Karpas-422 (cell line): ENCODE measurements around the gene RNF157. TPM values are rescaled to one million over a fixed set of nuclear protein-coding genes. Genes with fewer than 3 reads are reported as not detected.

Source experiments
- DNase-seq: peaks from one replicate; pipeline ENCODE4 v3.0.0-alpha.2; 2015
- H2AFZ ChIP-seq: fragments of 200-600 bp; sonication (generic); 2 replicates; pipeline ENCODE4 v1.6.1; 2014; ENCODE audit warnings: antibody characterized with exemption, low read length, mixed read lengths
- H3K27ac ChIP-seq: fragments of 200-600 bp; sonication (generic); 2 replicates; pipeline ENCODE4 v1.5.1; 2014; ENCODE audit warnings: mild to moderate bottlenecking, low read length, moderate library complexity
- H3K27me3 ChIP-seq: fragments of 200-600 bp; sonication (generic); 2 replicates; pipeline ENCODE4 v1.6.1; 2014; ENCODE audit warnings: low read length, mixed read lengths
- H3K36me3 ChIP-seq: fragments of 200-600 bp; sonication (generic); 2 replicates; pipeline ENCODE4 v1.6.1; 2014; ENCODE audit warnings: low read length, mixed read lengths; ENCODE audit not compliant: insufficient read depth
- H3K4me1 ChIP-seq: fragments of 200-600 bp; sonication (generic); 2 replicates; pipeline ENCODE4 v1.6.1; 2014; ENCODE audit warnings: mild to moderate bottlenecking, low read length, mixed read lengths
- H3K4me2 ChIP-seq: fragments of 200-600 bp; sonication (generic); 2 replicates; pipeline ENCODE4 v1.6.1; 2014; ENCODE audit warnings: low read length, low read depth, mild to moderate bottlenecking; ENCODE audit not compliant: poor library complexity, severe bottlenecking
- H3K4me3 ChIP-seq: fragments of 200-600 bp; sonication (generic); 2 replicates; pipeline ENCODE4 v1.5.1; 2014; ENCODE audit warnings: mild to moderate bottlenecking, antibody characterized with exemption, low read length, mixed read lengths
- H3K79me2 ChIP-seq: fragments of 200-600 bp; sonication (generic); 2 replicates; pipeline ENCODE4 v1.6.1; 2014; ENCODE audit warnings: mild to moderate bottlenecking, low read length, mixed read lengths
- H3K9ac ChIP-seq: fragments of 200-600 bp; sonication (generic); 2 replicates; pipeline ENCODE4 v1.6.0; 2014; ENCODE audit warnings: low read length
- H3K9me2 ChIP-seq: fragments of 200-600 bp; sonication (generic), shearing (Covaris generic); replicated peaks from 2 replicates; pipeline ENCODE4 v1.6.0; 2014; ENCODE audit warnings: mild to moderate bottlenecking, low read length, moderate library complexity; ENCODE audit not compliant: insufficient read depth
- H3K9me3 ChIP-seq: fragments of 300-700, 200-600 bp; sonication (generic); 2 replicates; pipeline ENCODE4 v1.6.1; 2014; ENCODE audit warnings: low read length, mixed read lengths
- H4K20me1 ChIP-seq: fragments of 200-600 bp; sonication (generic); 2 replicates; pipeline ENCODE4 v1.6.1; 2014; ENCODE audit warnings: mild to moderate bottlenecking, antibody characterized with exemption, low read length, low read depth; ENCODE audit not compliant: insufficient read depth
- total RNA-seq: library from RNA; depleted of rRNA; stranded (reverse); fragments of >200 nt; shearing (Covaris generic); gene quantifications from 2 replicates; pipeline ENCODE4 v1.2.3, GENCODE V29; 2014; ENCODE audit warnings: low replicate concordance

RNF157 gene
- total RNA-seq, 1 experiment from 2014 or later: not detected

GRCh38 chr17:76138896-76139752 is 101.2 kb downstream of the RNF157 start:
- no peaks in the 10 kb centered on the region for H3K79me2 ChIP-seq
- H3K9me2 ChIP-seq: no peaks in the 10 kb centered on the region
- H3K4me1 ChIP-seq: peaks cover 15% of the 10 kb centered on the region
- H2AFZ ChIP-seq: no peak overlapping the region
- no peaks in the 10 kb centered on the region for H3K36me3 ChIP-seq
- DNase-seq: no peak
- H3K9ac ChIP-seq: no peak overlapping the region
- H4K20me1 ChIP-seq: no peaks in the 10 kb centered on the region
- no peaks in the 10 kb centered on the region for H3K9me3 ChIP-seq
- no peaks in the 10 kb centered on the region for H3K27me3 ChIP-seq
- no peak overlapping the region for H3K4me3 ChIP-seq
- no peak overlapping the region for H3K4me2 ChIP-seq
- no peak overlapping the region for H3K27ac ChIP-seq

GRCh38 chr17:76138234-76138895 is 101.9 kb downstream of the RNF157 start:
- H3K9me2 ChIP-seq: no peaks in the 10 kb centered on the region
- no peak overlapping the region for H3K27ac ChIP-seq
- H2AFZ ChIP-seq: no peak overlapping the region
- peaks cover 15% of the 10 kb centered on the region for H3K4me1 ChIP-seq
- no peaks in the 10 kb centered on the region for H3K79me2 ChIP-seq
- DNase-seq: no peak
- H3K4me2 ChIP-seq: no peak overlapping the region
- no peak overlapping the region for H3K4me3 ChIP-seq
- H3K36me3 ChIP-seq: no peaks in the 10 kb centered on the region
- no peaks in the 10 kb centered on the region for H3K27me3 ChIP-seq
- no peaks in the 10 kb centered on the region for H3K9me3 ChIP-seq
- H3K9ac ChIP-seq: no peak overlapping the region
- H4K20me1 ChIP-seq: no peaks in the 10 kb centered on the region

- no peaks in the 10 kb centered on the region for H3K27me3 ChIP-seq
- H3K9ac ChIP-seq: no peak overlapping the region
Measured at GRCh38 chr17:76137351-76138233, 102.7 kb downstream of the RNF157 start.

GRCh38 chr17:76137001-76137350 is 103.3 kb downstream of the RNF157 start:
- H3K79me2 ChIP-seq: no peaks in the 10 kb centered on the region
- peaks cover 15% of the 10 kb centered on the region for H3K4me1 ChIP-seq
- H3K4me2 ChIP-seq: no peak overlapping the region
- H3K9me2 ChIP-seq: no peaks in the 10 kb centered on the region
- H3K27ac ChIP-seq: no peak overlapping the region
- no peak for DNase-seq
- H4K20me1 ChIP-seq: no peaks in the 10 kb centered on the region
- H3K9me3 ChIP-seq: no peaks in the 10 kb centered on the region
- H2AFZ ChIP-seq: no peak overlapping the region
- no peak overlapping the region for H3K4me3 ChIP-seq
- no peak overlapping the region for H3K9ac ChIP-seq
- H3K27me3 ChIP-seq: no peaks in the 10 kb centered on the region
- no peaks in the 10 kb centered on the region for H3K36me3 ChIP-seq

More at GRCh38 chr17:76137351-76138233, 102.7 kb downstream of the RNF157 start:
- H3K27ac ChIP-seq: no peak overlapping the region
- no peak overlapping the region for H3K4me3 ChIP-seq
- H2AFZ ChIP-seq: no peak overlapping the region
- H3K36me3 ChIP-seq: no peaks in the 10 kb centered on the region
- H3K9me3 ChIP-seq: no peaks in the 10 kb centered on the region
- peaks cover 15% of the 10 kb centered on the region for H3K4me1 ChIP-seq
- no peaks in the 10 kb centered on the region for H3K79me2 ChIP-seq
- H3K9me2 ChIP-seq: no peaks in the 10 kb centered on the region
- no peaks in the 10 kb centered on the region for H4K20me1 ChIP-seq
- DNase-seq: no peak
- H3K4me2 ChIP-seq: no peak overlapping the region

- no peaks in the 10 kb centered on the region for H4K20me1 ChIP-seq
- H3K79me2 ChIP-seq: no peaks in the 10 kb centered on the region
- no peaks in the 10 kb centered on the region for H3K9me2 ChIP-seq
- H3K4me3 ChIP-seq: no peak overlapping the region
- H3K9ac ChIP-seq: no peak overlapping the region
- H3K4me1 ChIP-seq: peaks cover 13% of the 10 kb centered on the region
- H3K27me3 ChIP-seq: no peaks in the 10 kb centered on the region
- H2AFZ ChIP-seq: no peak overlapping the region
- no peaks in the 10 kb centered on the region for H3K36me3 ChIP-seq
- H3K4me2 ChIP-seq: no peak overlapping the region
- H3K9me3 ChIP-seq: no peaks in the 10 kb centered on the region
- H3K27ac ChIP-seq: no peak overlapping the region
- DNase-seq: no peak
Measured at GRCh38 chr17:76136276-76137000, 103.9 kb downstream of the RNF157 start.

- no peaks in the 10 kb centered on the region for H3K79me2 ChIP-seq
- no peaks in the 10 kb centered on the region for H4K20me1 ChIP-seq
- H3K4me3 ChIP-seq: no peak overlapping the region
- no peak overlapping the region for H2AFZ ChIP-seq
- no peak overlapping the region for H3K4me2 ChIP-seq
- H3K9ac ChIP-seq: no peak overlapping the region
- no peak for DNase-seq
- H3K36me3 ChIP-seq: no peaks in the 10 kb centered on the region
- H3K4me1 ChIP-seq: peaks cover 7% of the 10 kb centered on the region
- no peaks in the 10 kb centered on the region for H3K9me2 ChIP-seq
- H3K27ac ChIP-seq: no peak overlapping the region
- no peaks in the 10 kb centered on the region for H3K27me3 ChIP-seq
- no peaks in the 10 kb centered on the region for H3K9me3 ChIP-seq
Measured at GRCh38 chr17:76135810-76136188, 104.5 kb downstream of the RNF157 start.

- no peak for DNase-seq
- Histone ChIP-seq H3K27me3 (no peaks in the 10 kb centered on the region), H3K36me3 (no peaks in the 10 kb centered on the region), H3K27ac (no peak overlapping the region), H3K4me2 (no peak overlapping the region), H3K4me1 (peaks cover 6% of the 10 kb centered on the region), H4K20me1 (no peaks in the 10 kb centered on the region), H3K9ac (no peak overlapping the region), H2AFZ (no peak overlapping the region), H3K9me2 (no peaks in the 10 kb centered on the region), H3K9me3 (no peaks in the 10 kb centered on the region), H3K79me2 (no peaks in the 10 kb centered on the region), H3K4me3 (no peak overlapping the region)
Measured at GRCh38 chr17:76134911-76135809, 105.1 kb downstream of the RNF157 start.
